PC-3 (cell line): Measurements from ENCODE around the gene PNLDC1.

Experiments used
- CTCF ChIP-seq: fragments of 300-600 bp; sonication (generic); conservative IDR thresholded peaks from 2 replicates; pipeline ENCODE4 v1.5.1; 2017; ENCODE audit warnings: antibody characterized with exemption, low read depth, mild to moderate bottlenecking, low read length
- EZH2 ChIP-seq: fragments of 300-600 bp; sonication (generic); IDR thresholded peaks from one replicate; pipeline ENCODE4 v1.6.1; 2017; ENCODE audit warnings: antibody characterized with exemption, mild to moderate bottlenecking, low read length; ENCODE audit not compliant: unreplicated experiment

- TF ChIP-seq EZH2 (no peak), CTCF (no peak)
Measured at GRCh38 chr6:159819098-159819497, 19.0 kb downstream of the PNLDC1 start.
